GM10847 (cell line): ENCODE data around the gene CRYBG3.
A peak's percentile ranks its signal among the peaks of the same experiment; 100 is the strongest.

ENCODE experiments used
- POLR2A ChIP-seq: IDR thresholded peaks from 2 replicates; pipeline ENCODE4 v1.6.1; 2011; ENCODE audit not compliant: insufficient read length; ENCODE audit errors: extremely low read depth

CRYBG3 gene

DNA sequence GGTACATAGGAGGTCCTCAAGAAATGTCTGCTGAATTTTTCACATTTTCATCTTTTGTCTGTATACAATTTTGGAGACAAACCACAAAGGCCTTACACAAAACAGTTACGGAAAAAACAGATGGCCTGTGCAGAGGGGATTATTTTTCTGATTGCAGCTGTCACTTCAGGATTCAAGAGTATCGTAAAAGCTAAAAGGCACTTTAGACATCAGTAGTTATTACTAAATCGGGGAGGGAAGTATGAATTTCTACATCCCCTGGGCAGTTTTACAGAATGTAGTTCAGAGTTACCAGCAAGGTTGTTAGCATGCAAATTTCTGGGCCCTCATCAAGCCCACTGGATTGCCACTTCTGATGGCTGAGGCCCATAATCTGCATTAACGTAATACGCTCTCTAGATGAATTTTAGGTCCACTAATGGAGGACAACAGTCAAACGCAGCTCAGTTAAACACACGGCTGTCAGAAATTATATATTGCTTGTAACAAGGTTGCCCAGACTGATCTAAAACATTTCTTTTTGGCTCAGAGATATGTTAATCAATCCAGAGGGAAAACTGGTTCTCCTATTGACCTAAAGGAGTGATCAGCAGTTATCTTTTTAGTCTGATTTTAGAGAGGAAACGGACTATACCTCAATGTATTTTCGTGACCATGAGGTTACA is 149.3 kb downstream of the CRYBG3 start:
- TF ChIP-seq POLR2A, result no peak

DNA sequence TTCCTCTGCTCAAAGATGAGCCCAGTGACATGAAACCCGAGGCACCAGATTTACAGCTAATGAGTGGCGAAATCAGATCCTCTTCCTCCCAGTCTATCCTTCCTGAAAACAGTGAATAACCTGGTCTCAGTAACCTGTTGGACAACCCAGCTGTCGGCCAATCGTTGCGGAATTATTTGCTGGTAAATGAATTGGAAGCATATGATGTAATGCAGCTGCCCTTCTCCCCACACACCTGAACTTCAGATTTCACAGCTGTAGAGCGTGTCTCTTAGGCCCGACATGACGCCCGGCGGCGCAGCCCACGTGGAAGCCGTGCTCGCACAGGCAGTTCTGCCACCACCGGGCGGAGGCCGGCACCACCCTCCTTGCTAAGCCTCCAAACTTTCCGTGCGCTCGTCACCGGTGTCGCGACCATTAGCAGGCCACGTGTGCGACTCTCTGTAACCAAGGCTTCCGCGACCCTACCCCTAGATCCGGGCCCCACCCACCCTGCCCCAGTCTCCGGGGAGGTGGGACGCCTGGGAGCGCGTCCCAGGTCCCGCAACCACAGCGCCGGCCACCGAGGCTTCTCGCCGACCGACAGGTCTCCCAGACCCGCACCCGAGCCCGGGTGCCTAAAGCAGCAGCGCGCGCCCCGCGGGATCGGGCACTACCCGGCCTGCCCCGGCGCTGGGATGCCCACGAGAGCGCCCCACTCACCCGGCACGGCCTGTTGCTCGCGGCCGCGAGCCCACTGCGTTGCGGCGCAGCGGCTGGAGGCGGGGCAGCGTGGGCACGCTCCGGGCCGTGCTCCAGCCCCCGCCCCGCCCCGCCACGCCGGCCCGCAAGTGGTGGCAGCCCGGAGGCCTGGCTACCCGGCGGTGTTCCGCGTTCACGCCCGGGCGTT is 150.1 kb downstream of the CRYBG3 start, which contains the start of gene RIOX2:
Gene RIOX2, minus strand, starts transcription at position 753 of the 889 bp plus-strand sequence. CDS start 4,838 bp downstream, outside the sequence.
- peak; percentile 76 for TF ChIP-seq POLR2A

DNA sequence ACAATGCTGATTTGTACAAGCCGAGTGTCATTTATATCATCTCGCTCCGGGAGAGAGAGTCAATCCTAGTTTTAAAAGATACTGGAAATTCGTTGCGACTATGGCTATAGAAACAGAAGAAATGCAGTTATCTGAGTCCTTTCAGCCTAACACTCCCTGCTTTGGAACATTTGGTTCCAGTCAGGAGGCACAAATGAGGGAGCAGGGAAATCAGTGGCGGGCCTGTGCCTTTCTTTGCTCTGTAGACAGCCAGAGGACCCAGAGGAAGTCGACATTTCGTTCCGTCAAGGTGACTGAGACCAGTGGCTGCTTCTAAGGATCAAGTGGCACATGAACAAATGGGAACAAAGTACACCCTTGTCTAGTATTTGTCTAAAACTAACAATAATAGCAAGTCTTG is 151.2 kb downstream of the CRYBG3 start:
- TF ChIP-seq POLR2A, result no peak

DNA sequence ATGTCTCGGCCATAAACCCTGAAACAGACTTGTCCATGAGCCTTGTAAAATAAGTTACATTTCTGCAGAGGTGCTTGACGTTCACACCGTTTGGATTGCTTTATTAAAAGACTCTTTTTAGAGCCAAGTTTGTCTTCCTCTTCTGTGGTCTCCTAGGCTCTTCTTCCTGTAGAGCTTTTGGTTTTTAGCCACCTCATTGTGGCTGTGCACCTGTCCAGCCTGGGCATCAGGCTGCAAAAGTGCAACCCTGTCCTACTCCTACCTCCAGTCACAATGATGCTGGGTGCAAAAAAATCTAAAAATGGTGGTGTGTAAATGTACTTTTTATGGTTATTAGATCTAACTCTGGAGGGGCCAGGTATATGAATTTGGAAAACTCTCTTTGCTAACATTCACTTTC is 153.2 kb downstream of the CRYBG3 start:
- no peak for TF ChIP-seq POLR2A

DNA sequence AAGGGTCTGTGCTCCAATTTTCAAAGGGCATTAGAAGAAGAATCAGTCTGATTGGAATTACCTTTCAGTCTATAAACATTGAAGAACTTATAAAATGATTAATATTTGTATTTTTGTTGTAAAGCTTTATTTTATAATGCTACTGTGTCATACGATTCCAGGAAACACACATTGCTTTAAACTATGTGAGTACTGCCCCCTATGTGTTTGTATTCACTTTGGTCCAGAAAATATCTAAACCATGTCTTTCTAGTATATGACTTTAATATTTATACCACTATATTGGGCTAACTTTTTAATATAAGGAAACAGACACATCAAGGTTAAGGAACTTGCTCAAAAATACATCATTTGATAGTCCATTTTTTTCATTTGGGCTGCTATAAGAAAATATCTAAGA is 153.7 kb downstream of the CRYBG3 start:
- TF ChIP-seq POLR2A, result no peak

DNA sequence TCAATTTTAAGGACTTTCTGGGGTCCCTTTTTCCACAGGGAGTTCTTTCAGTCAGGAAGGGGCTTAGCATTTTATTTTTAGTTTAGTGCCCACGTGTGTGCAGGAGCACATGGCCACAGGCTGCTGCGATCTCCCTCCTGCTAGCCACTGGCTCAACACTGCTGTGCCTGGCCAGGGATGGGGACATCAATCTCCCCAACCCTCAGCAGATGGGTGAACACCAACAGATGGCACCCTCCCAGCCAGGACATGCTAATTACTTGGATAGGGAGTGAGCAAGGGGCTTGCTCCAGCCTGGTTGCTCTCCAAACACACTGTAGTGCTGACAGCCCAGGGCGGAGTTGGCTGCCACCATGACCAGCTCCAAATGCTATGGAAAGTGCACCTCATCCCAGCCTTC is 157.8 kb downstream of the CRYBG3 start:
- TF ChIP-seq POLR2A, result no peak

DNA sequence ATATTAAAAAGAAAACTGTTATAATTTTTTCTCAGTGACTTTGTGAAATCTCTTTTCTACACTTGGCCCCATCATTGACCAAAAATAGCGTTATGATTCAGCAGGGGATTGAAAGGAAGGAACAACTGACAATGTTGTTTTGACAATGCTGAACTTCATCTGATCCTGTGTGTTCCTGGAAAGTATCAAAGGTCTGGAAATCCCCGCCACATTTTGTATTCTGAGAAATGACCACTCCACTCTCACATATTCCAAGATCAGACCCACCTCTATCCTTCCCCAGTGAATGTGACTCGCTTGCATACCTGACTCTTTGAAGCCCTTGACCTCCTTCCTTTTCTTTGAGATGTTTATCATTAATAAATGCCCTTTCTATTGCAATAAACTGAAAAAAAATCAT is 160.1 kb downstream of the CRYBG3 start:
- no peak for TF ChIP-seq POLR2A

DNA sequence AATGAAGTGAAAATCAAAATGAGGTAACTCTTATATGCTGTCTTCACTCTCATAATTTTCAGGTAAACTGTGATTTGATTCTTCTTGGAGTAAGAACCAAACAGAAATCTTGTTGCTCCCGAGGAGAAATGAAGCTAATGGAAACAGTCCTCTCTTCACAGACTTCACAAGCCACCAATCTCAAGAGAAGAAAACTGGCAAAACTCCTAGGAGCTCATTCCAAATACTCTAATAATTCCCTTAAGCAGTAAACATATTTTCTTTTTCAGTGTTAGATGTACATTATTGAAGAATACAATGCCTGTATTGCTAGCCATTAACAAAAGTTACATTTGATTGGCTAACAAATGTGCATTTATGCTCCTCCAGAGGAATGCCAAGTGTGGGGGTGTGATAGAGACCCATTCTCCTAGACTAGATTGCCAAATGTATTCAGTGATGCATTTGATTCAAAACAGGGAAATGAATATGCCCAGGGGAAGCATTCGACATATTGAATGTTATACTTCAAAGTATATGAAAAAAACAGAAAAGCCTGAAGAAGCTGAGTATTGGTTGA is 162.2 kb downstream of the CRYBG3 start:
- TF ChIP-seq POLR2A, result no peak

DNA sequence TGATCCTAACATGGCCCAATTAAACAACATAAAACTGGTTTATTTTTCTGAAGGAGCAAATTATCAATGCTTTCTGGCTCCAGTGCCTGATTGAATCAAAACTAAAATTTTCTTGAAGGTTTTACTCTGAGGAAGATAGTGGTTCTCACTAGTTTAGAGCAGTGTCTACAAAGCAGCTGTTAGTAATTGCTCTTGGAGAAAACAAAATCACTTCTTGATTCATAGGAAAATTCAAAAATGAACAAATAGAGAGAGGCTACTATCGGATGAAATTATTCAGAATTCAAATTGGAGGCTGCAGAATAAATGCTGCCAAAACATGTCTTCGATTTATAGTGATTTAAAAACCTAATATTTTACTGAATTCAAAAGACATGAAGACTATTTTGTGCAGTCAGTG is 165.5 kb downstream of the CRYBG3 start:
- TF ChIP-seq POLR2A, result no peak

DNA sequence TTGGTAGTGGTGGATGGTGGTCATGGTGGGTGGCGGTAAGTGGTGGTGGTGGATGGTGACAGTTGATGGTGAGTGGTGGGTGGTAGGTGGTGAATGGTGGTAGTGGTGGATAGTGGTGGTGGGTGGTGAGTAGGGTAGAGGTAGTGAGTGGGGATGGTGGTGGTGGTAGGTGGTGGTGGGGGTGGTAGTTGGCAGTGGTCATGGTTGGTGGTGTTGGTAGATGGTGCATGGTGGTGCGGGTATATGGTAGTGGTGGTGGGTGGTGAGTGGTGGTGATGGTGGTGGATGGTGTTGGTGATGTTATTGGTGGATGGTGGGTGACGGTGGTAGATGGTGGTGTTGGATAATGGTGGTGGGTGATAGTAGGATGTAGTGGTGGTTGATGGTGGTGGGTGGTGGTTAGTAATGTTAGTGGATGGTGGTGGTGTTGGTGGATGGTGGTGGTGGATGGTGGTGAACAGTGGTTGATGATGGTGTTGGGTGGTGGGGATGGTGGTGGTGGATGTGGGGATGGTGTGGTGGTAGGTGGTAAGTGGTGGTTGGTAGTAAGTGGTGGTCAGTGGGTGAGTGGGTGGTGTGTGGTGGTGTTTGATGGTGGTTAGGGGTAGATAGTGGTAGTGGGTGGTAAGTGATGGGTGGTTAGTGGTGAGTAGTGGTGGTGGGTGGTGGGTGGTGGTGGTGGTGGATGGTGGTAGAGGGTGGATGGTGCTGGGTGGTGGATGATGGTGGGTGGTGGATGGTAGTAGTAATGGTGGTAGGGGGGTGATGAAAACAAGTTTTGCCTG is 167.2 kb downstream of the CRYBG3 start:
- no peak for TF ChIP-seq POLR2A

DNA sequence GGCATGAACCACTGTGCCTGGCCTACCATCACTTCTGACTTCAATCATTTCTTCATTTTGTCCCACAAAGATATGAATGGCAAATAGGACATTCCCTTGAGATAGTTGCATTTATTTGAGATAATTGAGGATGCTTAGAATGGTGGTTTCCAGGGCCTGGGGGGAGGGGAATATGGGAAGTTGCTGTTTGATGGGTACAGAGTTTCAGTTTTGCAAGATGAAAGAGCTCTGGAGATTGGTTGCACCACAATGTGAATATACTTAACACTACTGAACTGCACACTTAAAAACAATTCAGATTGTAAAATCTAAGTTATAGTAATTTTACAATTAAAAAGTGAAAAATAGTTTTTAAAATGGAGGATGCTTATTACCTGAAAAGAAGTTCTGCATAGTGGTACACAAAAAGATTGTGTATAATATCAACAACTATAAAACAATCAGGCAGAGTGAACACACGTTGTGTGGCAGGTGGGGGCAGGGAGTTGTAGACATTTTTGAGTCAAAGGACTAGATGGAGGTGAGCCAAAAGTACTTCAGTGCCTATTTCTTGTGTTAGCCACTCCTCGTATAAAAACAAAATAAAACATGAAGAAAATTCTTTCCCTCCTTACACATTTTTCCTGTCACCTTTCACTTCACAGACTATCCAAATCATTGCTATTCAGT is 168.9 kb downstream of the CRYBG3 start:
- no peak for TF ChIP-seq POLR2A

DNA sequence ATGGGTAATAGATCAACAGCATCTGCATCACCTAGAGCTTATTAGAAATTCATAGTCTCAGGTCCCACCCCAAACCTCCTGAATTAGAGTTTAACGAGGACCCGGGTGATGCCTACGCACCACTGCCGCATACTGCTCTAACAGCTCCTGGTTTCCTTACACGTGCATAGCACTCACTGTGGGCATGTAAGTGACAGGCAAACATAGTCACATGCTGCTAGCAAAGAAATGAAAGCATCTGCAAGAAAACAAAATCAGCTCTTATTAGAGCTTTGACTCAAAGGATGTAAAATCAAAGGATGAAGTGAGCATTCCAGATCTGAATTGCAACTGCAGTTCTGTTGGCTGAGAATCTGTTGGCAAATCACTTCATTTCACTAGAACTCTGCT is 169.5 kb downstream of the CRYBG3 start:
- TF ChIP-seq POLR2A, result no peak

DNA sequence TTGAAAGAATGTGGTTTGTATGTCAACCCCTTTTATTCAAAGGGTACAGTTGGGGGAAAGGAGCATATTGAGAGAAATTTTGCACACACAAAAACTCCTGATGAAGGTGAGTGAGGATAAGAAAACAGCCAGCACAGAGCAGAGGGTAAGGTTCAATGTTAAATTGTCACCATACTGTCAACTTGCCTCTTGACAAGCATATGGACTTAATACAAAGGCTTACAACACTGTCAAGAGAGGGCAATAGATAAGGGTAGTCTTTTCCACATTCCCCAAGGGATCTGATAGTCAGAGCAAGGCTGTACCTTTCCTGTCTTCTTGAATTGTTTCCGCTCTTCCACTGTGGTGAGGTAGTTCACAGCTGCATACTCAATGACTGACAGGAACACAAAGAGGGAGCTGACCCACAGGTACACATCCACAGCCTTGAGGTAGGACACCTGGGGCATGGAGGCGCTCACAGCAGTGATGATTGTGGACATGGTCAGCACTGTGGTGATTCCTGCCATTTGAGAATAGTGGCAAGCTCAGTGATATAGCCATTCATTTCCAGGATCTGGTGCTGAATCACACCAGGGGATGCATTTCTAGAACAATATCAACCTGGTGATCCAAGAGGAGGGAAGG is 170.8 kb downstream of the CRYBG3 start:
- TF ChIP-seq POLR2A, result no peak

DNA sequence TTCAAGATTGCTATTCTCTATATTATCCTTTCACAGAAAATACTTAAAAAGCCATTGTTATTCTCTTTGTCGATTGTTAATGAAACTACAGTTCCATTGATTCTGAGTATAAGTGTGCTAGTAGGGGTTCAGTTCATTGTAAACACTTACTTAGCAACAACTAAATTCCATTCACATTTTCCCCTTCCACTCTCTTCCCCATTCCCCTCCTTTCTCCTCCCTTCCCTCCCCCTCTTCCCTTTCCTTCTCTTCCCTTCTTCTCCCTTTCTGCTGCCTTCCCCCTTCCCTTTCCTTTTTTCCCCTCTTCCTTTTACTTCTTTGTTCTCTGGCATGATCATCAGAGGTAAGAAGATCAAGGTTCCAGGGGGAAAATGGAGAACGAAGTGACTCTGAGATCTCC is 171.7 kb downstream of the CRYBG3 start:
- TF ChIP-seq POLR2A, result no peak
